ENCODE results near the gene IFI16.

DNA sequence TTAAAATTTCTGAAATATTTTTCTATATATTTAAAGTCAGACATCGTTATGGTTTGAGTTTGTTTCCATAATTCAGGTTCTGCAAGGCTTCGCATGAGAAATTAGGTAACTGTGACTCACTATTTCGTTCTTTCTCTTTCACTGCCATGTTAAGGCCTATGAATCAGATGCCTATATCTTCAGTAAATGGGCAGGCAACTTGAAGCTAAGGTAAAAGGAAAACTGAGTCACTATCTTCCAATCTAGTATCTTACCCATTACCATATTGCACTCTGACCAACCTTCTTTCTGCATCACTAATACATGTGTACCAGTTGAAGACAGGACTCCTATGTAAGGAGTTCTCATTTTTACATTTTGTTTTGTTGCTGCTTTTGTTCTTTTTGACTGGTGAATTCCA, 40.5 kb upstream of the IFI16 start:
- TF ChIP-seq, protein P1, sequence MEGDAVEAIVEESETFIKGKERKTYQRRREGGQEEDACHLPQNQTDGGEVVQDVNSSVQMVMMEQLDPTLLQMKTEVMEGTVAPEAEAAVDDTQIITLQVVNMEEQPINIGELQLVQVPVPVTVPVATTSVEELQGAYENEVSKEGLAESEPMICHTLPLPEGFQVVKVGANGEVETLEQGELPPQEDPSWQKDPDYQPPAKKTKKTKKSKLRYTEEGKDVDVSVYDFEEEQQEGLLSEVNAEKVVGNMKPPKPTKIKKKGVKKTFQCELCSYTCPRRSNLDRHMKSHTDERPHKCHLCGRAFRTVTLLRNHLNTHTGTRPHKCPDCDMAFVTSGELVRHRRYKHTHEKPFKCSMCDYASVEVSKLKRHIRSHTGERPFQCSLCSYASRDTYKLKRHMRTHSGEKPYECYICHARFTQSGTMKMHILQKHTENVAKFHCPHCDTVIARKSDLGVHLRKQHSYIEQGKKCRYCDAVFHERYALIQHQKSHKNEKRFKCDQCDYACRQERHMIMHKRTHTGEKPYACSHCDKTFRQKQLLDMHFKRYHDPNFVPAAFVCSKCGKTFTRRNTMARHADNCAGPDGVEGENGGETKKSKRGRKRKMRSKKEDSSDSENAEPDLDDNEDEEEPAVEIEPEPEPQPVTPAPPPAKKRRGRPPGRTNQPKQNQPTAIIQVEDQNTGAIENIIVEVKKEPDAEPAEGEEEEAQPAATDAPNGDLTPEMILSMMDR (IDR thresholded peaks at IDR 0.05): no peak
- TF ChIP-seq POLR2A (IDR thresholded peaks at IDR 0.05): no peak

Measured in Peyer's patch (tissue), 4 donors.